Left colon (tissue), 2 donors: Measurements from ENCODE around the gene ANAPC4. TPM values are rescaled to one million over a fixed set of nuclear protein-coding genes. Genes with fewer than 3 reads are reported as not detected.

Experiments used
- ATAC-seq: fragments of 200-7000 bp; cut with Tn5 transposase; one replicate; pipeline ENCODE4 v1.9.1; 2020; ENCODE audit warnings: mild to moderate bottlenecking, moderate library complexity
- DNase-seq, 2 donors: peaks; one replicate each; pipeline ENCODE4 v3.0.0-alpha.2; 2020
- intact Hi-C, 2 donors: fragments of 100-400 bp; cut with DNase I in 1 of 2; cut with micrococcal nuclease in 1 of 2; formaldehyde crosslinking; loops; one replicate each; pipeline versions ENCODE4 v1.11.2 to v1.14.0; 2022; cut with DNase I, micrococcal nuclease
- total RNA-seq, 2 donors: library from RNA; stranded (reverse); fragmentation: NEBNext Ultra II Directional; extraction: Animal tissue kit (Norgen Biotek cat#: 25700); gene quantifications; one replicate each; pipeline ENCODE4 v1.2.1, GENCODE V29; 2021
- donor health status: DM: no; HTN: no; CAD: no.
- donor health status: DM: yes; HTN: yes; CAD: no.

The ANAPC4 gene
- total RNA-seq, 2 donors from 2014 or later, result 26.4 to 30.3 TPM

GRCh38 chr4:25424539-25425228 lies 47.6 kb downstream of the ANAPC4 start:
- intact Hi-C loops, result no loop called here
- DNase-seq, result no peak
- ATAC-seq, result no peak

DNA sequence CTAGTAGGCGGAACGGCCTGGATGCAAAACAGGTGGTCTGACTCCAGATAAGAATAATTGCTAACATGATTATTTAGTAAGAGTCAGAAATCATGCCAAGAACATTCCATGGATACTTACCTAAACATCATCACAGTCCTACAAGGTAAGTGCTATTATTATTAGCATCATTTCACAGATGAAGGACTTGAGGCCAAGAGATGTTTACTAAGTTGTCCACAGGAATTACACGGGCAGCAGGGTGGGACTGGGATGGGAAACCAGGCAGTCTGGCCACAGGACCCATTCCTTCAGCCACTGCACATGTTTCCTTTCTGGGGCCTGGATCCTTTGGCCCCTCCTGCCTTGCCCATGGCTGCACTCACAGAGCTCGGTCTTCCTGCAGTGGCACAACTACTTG lies 48.3 kb downstream of the ANAPC4 start:
- intact Hi-C loops, result no loop called here

GRCh38 chr4:25427871-25428270 lies 50.8 kb downstream of the ANAPC4 start:
- ATAC-seq (no peak), DNase-seq (no peak)
- intact Hi-C loops, result no loop called here

More for the DNA sequence above, 48.3 kb downstream of the ANAPC4 start:
- ATAC-seq (no peak), DNase-seq (no peak)

- ATAC-seq (no peak), DNase-seq (no peak)
- intact Hi-C loops, result no loop called here
These were observed 53.6 kb downstream of the ANAPC4 start for GRCh38 chr4:25430630-25431029.

DNA sequence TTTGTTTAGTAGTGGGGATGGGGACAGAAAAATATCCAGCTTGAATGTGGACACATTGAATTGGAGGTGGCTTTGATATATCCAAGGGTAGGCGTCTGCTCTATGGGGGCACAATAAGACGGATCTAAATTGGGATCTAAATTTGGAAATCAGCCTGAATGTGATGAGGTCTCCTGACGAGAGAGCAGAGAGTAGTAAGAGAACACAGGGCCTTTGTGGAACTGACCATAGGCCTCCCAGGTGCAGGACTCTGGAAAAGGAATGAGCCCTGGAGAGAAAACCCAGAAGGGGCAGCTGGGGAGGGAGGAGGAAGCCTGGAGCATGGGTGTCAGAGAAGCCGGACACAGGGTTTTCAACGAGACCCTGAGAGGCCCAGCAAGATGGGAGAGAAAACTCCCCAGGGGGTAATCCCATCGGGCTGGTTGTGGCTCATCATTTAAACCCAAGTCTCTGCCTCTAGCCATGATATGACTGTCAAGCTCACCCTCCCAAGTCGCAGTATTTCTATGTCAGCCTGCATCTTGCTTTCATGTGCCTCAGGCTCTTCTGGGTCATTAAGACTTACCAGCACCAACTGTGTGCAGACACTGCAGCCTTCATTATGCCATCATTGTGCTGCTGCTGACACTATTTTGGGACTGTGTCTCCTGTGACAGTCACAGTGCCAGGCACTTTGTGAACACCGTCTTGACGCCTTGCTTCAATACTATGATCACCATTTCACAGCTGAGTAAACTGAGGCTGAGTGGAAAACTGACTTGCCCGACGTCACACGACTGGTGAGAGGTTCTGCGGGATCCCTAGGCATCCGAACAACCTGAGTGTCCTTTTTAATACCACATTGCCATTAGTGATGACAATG lies 57.1 kb downstream of the ANAPC4 start:
- intact Hi-C loops, result no loop called here
- no peak for DNase-seq

DNA sequence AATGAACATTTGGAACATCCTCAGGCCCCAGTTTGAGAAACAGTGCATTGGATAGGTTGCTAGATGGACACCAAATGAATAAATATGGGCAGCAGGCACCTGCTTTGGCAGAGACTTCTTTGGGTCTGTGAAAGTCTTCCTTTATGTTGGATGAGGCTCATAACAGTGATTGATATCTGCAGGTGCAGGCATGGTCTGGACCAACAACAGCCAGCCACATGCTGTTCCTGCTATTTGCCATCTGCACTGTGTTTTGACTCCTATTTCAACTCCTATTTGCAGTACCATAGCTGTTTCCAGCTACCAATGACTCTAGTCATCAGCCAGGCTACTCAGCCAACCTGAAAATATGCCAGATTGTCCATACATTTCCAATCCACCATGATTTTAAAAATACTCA lies 60.9 kb downstream of the ANAPC4 start:
- intact Hi-C loops, result no loop called here
- no peak for DNase-seq
- no peak for ATAC-seq

More for the DNA sequence above, 57.1 kb downstream of the ANAPC4 start:
- ATAC-seq, result no peak

GRCh38 chr4:25439918-25440477 lies 62.9 kb downstream of the ANAPC4 start:
- DNase-seq (peak in 1 of 2 donors; percentile 53), ATAC-seq (peak; percentile 80)
- intact Hi-C loops, result loop anchor here in 1 of 2 donors (5.0 kb wide), 1 partner anchor 327 kb away; no protein-coding TSS in a partner anchor

- no peak for ATAC-seq
- intact Hi-C loops, result loop anchor here in 1 of 2 donors (5.0 kb wide), 1 partner anchor 327 kb away; no protein-coding TSS in a partner anchor
- DNase-seq, result no peak
These were observed 63.5 kb downstream of the ANAPC4 start for GRCh38 chr4:25440478-25441030.

DNA sequence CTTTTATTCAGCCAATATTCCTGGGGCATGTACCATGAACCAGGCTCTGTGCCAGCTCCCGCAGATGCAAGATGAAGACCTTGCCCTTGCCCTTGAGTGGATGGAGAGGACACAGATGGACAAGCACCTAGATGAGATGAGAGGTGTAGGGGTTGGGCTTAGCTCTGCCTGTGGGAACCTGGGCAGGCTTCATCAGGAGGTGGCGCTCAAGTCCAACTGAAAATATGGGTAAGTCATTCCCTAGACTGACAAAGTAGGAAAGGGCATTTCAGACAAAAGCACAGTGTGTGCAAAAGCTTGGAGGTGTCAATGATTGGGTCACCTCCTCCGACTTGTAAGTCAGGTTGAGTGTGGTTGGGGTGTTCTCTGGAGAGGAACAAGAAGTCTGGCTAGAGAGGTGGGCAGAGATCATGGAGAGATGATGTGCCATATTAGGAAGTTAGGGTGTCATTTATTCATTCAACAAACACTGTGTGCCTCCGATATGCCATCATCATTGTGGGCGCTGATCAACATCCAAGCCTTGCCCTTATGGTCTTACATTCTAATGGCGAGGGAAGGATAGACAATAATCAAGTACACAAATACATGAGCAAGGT lies 64.6 kb downstream of the ANAPC4 start:
- ATAC-seq (peak; percentile 92), DNase-seq (peak; percentile 32 to 69)
- intact Hi-C loops, result loop anchor here in 1 of 2 donors (5.0 kb wide), 1 partner anchor 326 kb away; no protein-coding TSS in a partner anchor

GRCh38 chr4:25442863-25443307 lies 65.8 kb downstream of the ANAPC4 start:
- ATAC-seq (no peak), DNase-seq (no peak)
- intact Hi-C loops, result loop anchor here in 1 of 2 donors (5.0 kb wide), 1 partner anchor 324 kb away; no protein-coding TSS in a partner anchor

- intact Hi-C loops, result loop anchor here in 1 of 2 donors (5.0 kb wide), 1 partner anchor 323 kb away; no protein-coding TSS in a partner anchor
- DNase-seq (no peak), ATAC-seq (no peak)
These were observed 66.8 kb downstream of the ANAPC4 start for GRCh38 chr4:25443851-25444250.

DNA sequence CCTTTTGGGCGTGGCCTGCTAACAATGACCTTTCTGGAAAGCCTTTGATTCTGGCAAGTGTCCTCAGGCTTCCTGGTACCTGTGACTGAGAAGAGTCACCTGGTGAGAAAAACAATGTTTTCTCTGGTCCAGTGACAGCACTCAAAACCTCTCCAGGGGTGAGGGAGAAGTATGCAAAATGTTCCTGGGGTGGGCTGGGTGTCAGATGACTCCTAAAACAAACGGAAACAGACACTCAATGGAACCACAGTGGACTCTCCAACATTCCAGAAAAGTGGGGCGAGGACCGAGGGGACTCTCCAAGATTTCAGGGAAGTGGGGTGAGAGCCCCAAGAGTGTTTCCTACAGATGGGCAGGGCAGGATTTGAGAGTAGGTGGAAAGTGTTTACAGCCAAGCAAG lies 69.5 kb downstream of the ANAPC4 start:
- no peak for ATAC-seq

DNA sequence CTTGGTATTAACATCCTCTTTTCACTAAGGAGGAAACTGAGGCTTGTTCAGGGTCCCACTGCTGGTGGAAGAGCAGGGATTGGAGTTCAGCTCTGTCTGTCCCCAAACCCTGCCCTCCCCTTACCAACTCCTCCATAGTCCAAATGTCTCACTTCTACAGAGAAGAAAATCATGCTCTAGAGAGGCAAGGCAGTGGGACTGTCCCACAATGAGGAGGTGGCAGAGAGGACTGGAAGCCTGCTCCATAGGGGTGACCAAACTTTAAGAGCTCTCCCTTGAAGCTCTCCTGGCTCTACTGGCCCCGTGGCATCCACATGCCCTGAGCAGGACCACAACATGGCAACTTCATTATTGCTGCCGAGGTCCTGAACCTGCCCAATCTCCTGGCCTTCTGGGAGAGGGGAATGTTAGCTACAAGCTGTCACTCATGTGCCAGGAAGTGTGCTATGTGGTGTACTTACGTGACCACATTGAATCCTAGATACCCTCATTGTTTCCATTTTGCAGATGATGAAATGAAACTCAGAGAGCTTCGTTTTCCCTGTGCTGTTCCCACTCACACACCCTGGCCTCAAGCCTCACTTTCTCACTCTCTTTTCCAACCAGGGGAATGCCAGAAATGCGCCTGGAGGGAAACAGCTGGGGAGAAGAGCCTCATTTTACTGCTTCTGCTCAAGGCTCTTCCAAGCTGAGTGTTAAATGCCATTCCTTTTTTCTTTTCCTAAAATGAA lies 71.5 kb downstream of the ANAPC4 start:
- ATAC-seq (no peak), DNase-seq (no peak)
- intact Hi-C loops, result no loop called here

More for the DNA sequence above, 69.5 kb downstream of the ANAPC4 start:
- no peak for DNase-seq
- intact Hi-C loops, result no loop called here

GRCh38 chr4:25449270-25449669 lies 72.2 kb downstream of the ANAPC4 start:
- DNase-seq, result no peak
- intact Hi-C loops, result no loop called here
- ATAC-seq, result no peak

GRCh38 chr4:25449688-25450087 lies 72.6 kb downstream of the ANAPC4 start:
- intact Hi-C loops, result no loop called here
- DNase-seq (no peak), ATAC-seq (no peak)

DNA sequence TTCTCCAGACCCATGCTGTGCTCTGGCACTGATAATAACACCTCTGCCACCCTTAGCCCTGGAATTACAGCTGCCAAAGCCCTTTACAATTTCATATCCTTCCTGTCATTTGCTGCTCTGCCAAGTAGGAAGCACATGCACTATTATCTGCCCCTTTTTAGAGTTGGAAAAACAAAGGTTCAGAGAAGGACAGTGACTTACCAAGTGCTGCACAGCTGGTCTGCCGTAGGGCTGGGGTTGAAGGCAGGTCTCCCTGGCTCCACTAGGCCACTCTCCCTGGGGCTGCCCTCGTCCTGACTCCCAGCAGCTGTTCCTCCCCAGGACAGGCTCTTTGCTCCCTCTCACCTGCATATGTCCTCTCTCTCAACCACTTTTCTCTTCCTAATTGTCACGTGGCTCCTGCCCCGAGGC lies 73.4 kb downstream of the ANAPC4 start:
- ATAC-seq, result no peak
- DNase-seq, result no peak
- intact Hi-C loops, result no loop called here

- intact Hi-C loops, result no loop called here
- no peak for DNase-seq
- ATAC-seq, result no peak
These were observed 74.6 kb downstream of the ANAPC4 start for GRCh38 chr4:25451676-25452075.

DNA sequence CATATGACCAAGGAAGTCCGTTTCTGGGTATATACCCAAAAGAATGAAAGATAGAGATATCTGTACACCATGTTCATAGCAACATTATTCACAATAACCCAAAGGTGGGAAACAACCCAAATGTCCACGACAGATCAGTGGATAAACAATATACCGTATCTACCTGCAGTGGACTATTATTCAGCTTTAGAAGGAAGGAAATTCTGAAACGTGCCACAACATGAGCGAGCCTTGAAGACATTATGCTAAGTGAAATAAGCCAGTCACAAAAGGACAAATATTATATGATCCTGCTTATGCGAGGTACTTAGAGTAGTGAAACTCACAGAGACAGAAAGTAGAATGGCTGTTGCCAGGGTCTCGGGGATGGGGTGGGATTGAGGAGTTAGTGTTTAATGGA lies 75.0 kb downstream of the ANAPC4 start:
- ATAC-seq, result no peak
- no peak for DNase-seq
- intact Hi-C loops, result no loop called here
